ENCODE results near the gene FOXN3.

- TF ChIP-seq CTCF (IDR thresholded peaks at IDR 0.05; ENCODE audit: insufficient read depth, low read length) (no peak), GABPA (IDR thresholded peaks at IDR 0.05; ENCODE audit: low read depth) (no peak), POLR2AphosphoS5 (IDR thresholded peaks at IDR 0.05; ENCODE audit: low read depth) (no peak)
Measured at GRCh38 chr14:89264196-89264800, 152.7 kb downstream of the FOXN3 start.

All from HL-60 (cell line).